GM18951 (cell line): Measurements from ENCODE around the gene M6PR.
"Not testable (repeated sequence)": the region's sequence is repeated elsewhere in the genome, so short reads cannot be mapped to it uniquely, and the experiment has no call there.

ENCODE experiments used
- POLR2A ChIP-seq: IDR thresholded peaks from 4 replicates; pipeline ENCODE4 v1.6.1; 2011; ENCODE audit warnings: mild to moderate bottlenecking; ENCODE audit not compliant: insufficient read length, insufficient read depth; ENCODE audit errors: extremely low read depth
- in situ Hi-C: fragments of 300-500 bp; cut with MboI; formaldehyde crosslinking; loops from one replicate; pipeline ENCODE4 v1.12.0; 2022; ENCODE audit warnings: low sequenced_read_pairs, mixed read lengths, inconsistent platforms; ENCODE audit not compliant: unreplicated experiment

The M6PR gene

GRCh38 chr12:8914716-8915526 is 34.5 kb downstream of the M6PR start:
- in situ Hi-C loops = no loop called here
- TF ChIP-seq POLR2A = no peak

- in situ Hi-C loops = not testable (repeated sequence)
Observed at GRCh38 chr12:8914033-8914715, 35.3 kb downstream of the M6PR start, which contains the start of gene PHC1. TSS of gene PHC1 (plus strand) at chr12:8914509. CDS start at chr12:8917678, 3,169 bp downstream.

GRCh38 chr12:8913702-8914032 is 35.8 kb downstream of the M6PR start:
- TF ChIP-seq POLR2A = no peak
- in situ Hi-C loops = no loop called here

GRCh38 chr12:8912914-8913313 is 36.5 kb downstream of the M6PR start:
- no peak for TF ChIP-seq POLR2A
- in situ Hi-C loops = no loop called here

- no peak for TF ChIP-seq POLR2A
- in situ Hi-C loops = no loop called here
Observed at GRCh38 chr12:8911606-8912268, 37.7 kb downstream of the M6PR start.

GRCh38 chr12:8909752-8910151 is 39.7 kb downstream of the M6PR start:
- TF ChIP-seq POLR2A = no peak
- in situ Hi-C loops = no loop called here

- no peak for TF ChIP-seq POLR2A
- in situ Hi-C loops = no loop called here
Observed at GRCh38 chr12:8907513-8907912, 41.9 kb downstream of the M6PR start.

- in situ Hi-C loops = no loop called here
- no peak for TF ChIP-seq POLR2A
Observed at GRCh38 chr12:8906266-8907180, 42.9 kb downstream of the M6PR start.

GRCh38 chr12:8905546-8905945 is 43.9 kb downstream of the M6PR start:
- in situ Hi-C loops = no loop called here
- TF ChIP-seq POLR2A = no peak

GRCh38 chr12:8904665-8905064 is 44.8 kb downstream of the M6PR start:
- in situ Hi-C loops = no loop called here
- TF ChIP-seq POLR2A = no peak

- in situ Hi-C loops = no loop called here
- no peak for TF ChIP-seq POLR2A
Observed at GRCh38 chr12:8903646-8904045, 45.8 kb downstream of the M6PR start.

- in situ Hi-C loops = not testable (repeated sequence)
Observed at GRCh38 chr12:8902703-8903102, 46.7 kb downstream of the M6PR start.

- TF ChIP-seq POLR2A = no peak
- in situ Hi-C loops = loop anchor here (25.0 kb wide), 2 partner anchors 213 to 363 kb away; partner anchors contain the start of genes CLEC4E and RIMKLB
Observed at GRCh38 chr12:8899830-8900229, 49.6 kb downstream of the M6PR start.
